ENCODE measurements around the gene TPSD1.
"Not testable (repeated sequence)": the region's sequence is repeated elsewhere in the genome, so short reads cannot be mapped to it uniquely, and the experiment has no call there.

The TPSD1 gene

DNA sequence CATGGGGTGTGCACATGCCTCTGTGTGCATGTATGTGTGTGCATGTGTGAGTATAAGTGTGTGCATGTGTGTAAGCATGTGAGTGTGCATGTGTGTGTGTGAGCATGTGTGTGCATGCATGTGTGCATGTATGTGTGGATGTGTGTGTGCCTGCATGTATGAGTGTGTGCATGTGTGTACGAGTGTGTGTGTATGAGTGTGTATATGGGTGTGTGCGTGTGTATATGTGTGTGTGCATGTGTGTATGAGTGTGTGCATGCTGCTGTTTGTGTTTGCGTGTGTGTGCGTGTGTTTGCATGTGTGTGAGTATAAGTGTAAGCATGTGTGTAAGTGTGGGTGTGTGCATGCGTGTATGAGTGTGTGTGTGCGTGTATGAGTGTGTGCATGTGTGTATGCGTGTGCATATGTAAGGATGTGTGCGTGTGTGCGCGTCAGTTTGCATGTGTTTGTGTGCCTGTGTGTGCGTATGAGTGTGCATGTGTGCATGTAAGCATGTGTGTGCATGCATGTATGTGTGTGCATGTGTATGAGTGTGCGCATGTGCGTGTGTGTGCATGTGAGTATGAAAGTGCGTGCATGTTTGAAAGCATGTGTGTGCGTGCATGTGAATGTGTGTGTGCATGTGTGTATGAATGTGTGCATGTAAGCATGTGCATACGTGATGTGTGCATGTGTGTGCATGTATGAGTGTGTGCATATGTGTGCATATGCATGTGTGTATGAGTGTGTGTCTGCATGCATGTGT is 8.6 kb downstream of the TPSD1 start:
- DNase-seq: no peak

DNA sequence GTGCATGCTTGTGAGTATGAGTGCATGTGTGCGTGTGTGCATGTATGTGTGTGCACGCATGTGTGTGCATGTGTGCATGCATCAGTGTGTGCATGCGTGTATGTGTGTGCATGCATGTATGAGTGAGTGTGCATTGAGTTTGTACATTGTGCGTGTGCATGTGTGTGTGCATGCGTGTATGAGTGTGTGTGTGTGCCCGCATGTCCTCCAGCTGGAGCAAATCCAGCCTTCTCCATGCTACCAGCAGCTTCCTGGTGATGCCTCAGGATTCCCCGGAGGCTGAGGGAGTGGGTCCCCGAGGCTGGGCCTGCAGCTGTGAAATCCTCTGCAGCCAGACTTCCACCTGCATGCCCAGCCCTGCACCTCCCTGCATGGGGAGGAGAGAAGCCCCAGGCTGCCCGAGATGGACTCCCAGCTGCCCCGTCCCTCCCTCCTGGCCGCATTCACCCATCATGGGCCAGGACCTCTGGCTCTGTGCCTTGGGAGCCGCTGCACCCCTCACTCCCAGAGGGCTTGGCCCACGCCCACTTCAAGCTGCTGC is 9.3 kb downstream of the TPSD1 start:
- no peak for DNase-seq

DNA sequence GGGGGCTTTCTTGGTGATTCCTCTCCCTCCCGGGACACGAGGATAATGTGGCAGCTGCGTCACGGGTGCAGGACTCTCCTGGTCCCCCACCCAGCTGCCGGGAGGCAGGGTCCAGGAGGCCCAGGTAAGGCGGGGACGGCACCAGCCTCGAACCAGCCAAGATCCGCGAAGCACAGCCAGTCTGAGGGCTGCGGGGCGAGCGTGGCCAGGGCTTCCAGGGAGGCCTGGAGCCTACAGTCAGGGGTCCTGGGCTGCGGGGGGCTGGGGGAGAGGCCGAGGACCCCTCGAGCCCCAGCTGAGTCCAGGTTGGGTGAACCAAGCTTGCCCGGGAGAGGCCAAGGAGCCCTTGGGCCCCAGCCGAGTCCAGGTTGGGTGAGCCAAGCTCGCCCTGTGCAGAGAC is 10.0 kb downstream of the TPSD1 start:
- no peak for DNase-seq

DNA sequence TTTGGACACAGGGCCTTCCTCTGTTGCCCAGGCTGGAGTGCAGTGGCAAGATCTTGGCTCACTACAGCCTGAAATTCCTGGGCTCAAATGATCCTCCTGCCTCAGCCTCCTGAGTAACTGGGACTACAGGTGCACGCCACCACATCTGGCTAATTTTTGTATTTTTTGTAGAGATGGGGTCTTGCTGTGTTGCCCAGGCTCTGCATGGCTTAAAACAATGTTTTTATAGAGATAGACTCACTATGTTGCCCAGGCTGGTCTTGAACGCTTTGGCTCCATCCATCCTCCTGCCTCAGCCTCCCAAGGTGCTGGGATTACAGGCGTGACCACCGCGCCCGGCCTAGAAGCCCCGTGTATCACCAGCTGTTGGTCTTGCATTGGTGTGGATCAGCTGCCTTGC is 13.5 kb downstream of the TPSD1 start:
- not testable (repeated sequence) for DNase-seq

DNA sequence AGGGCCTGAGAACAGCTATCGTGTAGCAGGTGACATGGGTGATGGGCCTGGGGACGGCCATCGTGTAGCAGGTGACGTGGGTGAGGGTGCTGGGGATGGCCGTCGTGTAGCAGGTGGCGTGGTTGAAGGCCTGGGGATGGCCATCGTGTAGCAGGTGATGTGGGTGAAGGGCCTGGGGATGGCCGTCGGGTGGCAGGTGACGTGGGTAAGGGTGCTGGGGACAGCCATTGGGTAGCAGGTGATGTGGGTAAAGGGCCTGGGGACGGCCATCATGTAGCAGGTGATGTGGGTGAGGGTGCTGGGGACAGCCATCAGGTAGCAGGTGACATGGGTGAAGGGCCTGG is 15.5 kb downstream of the TPSD1 start:
- DNase-seq: no peak

DNA sequence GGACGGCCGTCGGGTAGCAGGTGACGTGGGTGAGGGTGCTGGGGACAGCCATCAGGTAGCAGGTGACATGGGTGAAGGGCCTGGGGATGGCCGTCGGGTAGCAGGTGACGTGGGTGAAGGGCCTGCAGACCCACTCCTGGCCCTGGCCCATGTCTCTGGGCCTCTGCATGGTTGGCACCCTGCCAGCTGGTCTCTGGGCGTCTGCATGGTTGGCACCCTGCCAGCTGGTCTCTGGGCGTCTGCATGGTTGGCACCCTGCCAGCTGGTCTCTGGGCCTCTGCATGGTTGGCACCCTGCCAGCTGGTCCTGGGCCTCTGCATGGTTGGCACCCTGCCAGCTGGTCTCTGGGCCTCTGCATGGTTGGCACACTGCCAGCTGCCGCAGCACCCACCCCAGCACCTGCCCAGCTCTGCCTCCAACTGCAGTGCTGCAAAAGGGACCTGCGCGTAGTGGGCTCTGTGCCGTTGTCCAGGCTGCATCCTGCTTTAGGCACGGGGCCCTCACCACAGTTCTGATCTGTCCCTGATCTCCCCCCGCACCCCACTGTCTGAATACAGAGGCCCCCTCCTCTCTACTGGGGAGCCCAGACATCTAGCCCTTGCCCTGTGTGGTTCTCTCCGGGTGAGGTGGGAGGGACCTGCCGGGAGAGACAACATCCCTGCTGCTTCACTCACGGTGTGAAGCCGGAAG is 16.0 kb downstream of the TPSD1 start:
- DNase-seq: not testable (repeated sequence)

DNA sequence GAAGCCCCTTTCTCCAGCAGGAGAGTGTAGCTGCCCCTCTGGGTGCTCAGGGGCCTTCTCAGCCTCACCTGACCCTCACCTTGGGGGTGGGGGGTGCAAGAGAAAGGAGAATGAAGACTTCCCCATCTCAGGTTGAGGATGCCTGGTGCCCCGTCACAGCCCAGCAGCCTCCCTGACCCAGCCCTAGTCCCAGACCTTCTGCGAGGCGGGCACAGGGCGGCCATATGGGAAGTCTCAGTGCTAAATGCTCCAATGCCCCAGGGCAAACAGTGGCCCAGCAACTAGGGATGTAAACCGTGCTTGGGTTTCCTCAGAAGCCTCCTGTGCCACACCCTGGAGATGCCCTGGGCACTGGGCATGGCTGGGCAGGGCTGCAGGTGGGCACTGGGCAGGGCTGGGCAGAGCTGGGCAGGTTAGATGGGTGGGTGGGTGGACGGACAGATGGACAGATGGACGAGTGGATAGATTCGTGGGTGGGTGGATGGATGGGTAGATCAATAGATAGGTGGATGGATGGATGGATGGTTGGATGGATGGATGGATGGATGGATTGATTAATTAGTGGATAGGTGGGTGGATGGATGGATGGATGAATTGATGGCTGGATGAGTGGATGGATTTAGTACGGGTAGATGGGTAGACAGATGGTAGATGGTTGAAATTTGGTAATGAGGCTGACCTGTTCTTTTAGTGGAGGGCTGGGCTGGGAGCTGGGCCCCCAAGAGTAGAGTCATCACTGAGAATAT is 16.8 kb downstream of the TPSD1 start:
- DNase-seq: no peak

DNA sequence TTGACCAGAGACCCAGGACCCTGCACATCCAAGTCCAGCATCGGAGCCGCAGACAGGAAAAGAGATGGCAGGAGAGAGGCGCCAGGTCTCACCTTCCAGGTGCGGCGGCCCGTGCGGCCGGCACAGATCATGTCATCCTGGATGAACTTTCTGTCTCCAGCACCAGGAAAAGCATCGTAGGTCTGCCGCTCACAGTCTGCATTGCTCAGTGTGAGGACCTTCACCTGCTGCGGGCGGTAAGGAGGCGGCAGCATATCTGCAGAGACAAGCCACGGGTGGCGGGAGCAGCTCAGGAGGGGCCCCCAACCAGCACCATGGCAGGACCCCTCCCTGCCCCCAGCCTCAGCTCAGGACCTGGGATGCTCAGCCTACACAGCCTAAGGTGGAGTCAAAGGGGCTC is 17.9 kb downstream of the TPSD1 start:
- DNase-seq: no peak

DNA sequence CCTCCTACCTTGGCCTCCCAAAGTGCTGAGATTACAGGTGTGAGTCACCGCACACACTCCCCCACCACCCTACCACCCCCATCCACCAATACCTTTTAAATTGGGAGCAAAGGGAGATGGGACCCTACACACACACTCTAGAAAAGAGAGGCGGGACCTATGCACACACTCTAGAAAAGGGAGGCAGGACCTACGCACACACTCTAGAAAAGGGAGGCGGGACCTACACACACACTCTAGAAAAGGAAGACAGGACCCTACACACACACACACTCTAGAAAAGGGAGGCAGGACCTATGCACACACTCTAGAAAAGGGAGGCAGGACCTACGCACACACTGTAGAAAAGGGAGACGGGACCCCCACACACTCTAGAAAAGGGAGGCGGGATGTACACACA is 18.9 kb downstream of the TPSD1 start:
- DNase-seq: no peak

DNA sequence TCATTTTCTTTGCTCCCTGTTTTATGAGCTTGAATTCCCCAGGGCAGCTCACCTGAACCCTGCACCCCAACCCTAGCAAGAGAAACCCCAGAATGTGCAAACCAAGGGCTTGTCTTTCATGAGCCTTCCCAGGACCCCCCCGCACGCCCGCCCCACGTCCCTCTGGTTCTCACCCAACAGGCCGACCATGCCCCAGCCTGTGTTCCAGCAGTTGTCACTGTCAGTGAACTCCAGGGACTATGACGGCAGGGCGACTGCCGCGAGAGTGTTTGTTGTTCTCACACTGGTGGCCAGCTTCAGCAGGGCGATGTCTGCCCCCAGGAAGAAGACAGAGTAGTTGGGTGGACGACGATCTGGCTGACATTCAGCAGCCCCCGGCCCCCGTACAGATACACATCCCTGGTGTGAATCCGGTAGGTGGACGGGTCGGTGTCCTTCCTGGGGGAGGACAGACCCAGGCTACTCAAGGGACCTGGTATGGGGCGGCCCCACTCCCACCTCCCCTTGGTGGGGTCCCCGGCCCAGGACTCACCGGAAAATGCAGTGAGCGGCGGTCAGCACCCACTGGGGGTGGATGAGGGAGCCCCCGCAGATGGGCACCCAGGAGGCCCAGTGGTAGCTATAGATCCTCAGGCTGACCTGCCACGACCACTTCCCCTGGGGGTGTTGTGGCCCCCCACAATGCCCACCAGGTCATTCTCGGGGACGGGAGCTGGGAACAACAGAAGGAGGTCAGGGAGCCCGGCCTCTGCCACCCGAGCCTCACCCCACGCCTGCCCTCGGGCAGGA is 20.1 kb downstream of the TPSD1 start:
- DNase-seq: no peak

DNA sequence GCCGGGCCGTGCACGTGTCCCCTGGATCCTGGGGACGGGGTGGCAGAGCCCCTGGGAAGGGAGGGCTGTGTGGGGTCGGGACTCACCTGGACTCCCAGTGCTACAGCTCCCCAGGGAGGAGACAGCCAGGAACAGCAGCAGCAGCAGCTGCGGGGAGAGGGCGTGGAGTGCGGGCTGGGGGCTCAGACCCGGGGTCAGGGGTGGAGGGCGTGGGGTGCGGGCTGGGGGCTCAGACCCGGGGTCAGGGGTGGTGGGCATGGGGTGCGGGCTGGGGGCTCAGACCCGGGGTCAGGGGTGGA is 20.7 kb downstream of the TPSD1 start:
- no peak for DNase-seq

DNA sequence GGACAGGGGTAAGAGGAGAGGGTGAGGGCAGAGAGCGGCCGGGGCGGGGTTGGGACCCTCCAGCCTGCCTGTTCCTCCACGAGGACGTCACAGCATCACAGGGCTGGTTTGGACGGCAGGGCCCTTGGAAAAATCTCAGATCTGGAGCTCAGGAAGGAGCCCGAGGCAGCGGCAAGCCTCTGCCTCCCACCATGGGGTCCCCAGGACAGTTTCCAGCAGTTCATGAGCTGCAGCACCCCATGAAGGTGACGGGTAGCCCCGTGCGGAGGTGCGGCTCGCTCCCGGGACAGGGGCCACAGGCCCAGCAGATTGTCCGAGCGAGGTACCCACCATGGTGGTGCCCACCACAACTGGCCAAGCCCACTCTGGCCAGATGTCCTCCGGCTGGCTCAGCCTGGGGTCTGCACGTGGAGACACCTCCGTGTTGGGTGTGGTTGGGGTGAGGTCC is 21.3 kb downstream of the TPSD1 start:
- DNase-seq: no peak

DNA sequence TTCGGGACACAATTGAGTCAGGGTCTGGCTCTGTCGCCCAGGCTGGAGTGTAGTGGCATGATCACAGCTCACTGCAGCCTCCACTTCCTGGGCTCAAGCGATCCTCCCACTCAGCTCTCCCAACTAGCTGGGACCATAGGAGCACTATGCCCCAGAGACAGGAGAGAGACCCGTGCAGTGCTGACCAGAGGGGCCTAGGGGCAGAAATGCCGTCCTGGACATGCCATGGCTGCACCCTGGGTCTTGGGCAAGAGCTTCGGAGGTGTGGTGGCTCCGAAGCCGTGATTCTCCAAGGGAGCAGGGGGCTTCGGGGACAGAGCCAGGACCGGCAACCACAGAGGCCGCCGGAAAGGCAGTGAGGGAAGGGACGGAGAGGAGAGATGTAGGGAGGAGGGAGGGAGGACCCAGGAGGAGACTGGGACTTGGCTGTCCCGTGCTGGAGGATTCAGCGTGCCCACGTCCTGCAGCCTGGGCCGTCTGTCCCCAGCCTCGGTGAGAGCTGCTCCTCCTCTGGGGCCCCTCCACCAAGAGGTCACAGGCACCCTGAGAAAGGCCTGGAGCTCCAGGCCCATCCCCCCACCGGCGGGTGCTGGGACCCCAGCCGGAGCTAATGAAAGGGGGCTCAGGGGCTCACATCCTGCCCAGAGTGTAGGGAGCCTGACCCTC is 21.9 kb downstream of the TPSD1 start:
- no peak for DNase-seq

DNA sequence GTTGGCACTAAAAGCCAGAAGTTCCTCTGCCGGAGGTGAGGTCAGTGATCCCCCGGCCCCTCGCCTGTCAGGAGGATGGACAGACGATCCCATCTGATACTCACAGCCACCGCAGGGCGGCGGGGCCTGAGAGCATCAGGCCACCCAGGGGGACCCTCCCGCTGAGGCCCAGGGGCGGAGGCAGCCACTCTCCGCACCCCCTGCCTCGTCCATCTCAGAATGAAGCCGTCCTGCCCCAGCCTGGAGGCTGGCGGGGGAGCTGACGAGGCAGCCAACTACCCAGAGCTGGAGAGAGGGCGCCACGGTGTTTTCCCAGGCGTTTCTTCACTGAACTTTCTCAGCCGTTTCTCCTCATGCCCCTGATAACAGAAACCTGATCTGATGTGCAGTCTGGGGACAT is 22.6 kb downstream of the TPSD1 start:
- no peak for DNase-seq

DNA sequence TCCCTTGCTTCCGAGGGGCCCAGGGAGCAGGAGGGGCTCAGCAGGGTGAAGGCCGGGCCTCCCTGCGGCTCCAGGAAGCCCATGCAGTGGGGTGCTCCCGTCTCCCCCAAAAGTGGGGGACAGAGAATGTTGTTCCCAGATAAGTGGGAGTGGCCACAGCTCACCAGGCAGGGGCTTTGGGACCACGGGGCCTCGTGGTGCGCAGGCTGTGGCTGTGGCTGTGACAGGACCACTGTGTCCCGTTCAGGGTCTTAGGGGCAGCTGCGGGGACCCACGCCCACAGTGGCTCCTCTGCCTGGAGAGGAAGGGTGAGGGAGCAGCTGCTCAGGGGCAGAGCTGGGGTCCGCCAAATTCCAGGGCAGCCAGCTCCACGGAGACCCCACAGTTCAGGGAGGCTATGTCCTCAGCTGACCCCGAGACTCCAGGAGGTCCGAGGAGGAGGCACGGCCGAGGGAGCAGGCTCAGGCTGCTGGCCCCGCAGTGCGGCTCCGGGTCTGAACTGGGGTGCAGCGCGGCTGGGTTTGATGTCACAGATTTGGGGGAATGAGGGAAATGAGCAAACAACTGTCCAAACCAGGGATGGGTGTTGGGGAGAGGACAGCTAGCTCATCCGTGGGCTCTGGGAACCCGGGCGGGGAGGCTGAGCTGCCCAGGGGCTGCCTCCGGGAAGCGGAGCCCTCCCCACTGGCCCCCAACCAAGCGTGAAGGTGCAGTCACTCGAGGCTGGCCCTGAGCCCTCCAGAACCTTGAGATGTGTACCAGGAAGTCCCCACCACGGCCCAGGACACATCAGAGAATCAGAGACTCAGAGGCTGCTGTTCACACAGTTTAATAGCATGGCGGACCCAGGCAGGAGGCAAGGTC is 23.4 kb downstream of the TPSD1 start:
- no peak for DNase-seq

DNA sequence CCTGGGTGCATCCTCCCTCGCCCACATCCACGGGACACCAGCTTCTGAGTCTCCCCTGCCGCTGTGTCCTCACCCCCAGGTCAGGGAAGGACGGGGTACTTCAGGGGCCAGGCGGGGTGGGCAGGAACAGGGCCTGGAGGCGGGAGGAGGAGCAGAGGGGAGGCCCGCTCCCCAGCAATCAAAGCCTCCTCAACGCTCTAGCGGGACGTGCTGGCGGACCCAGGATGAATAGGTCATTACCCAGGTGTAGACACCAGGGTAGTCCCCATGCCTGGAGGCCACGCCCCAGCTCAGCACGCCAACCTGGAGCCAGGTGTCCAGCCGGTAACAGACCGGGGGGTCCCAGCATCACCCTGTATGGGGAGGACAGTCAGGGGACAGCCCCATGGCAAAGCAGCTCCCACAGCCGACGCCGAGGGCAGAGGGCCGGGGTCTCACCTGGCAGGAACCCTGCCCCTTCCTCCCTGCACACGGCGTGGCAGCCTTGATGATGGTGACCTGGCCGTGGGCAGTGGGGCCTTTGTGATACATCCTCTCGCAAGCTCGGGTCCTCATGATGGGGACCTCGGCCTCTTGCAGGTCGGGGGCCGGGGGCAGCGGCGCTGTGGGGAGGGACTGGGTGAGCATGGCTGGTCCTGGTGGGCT is 24.2 kb downstream of the TPSD1 start:
- DNase-seq: no peak

DNA sequence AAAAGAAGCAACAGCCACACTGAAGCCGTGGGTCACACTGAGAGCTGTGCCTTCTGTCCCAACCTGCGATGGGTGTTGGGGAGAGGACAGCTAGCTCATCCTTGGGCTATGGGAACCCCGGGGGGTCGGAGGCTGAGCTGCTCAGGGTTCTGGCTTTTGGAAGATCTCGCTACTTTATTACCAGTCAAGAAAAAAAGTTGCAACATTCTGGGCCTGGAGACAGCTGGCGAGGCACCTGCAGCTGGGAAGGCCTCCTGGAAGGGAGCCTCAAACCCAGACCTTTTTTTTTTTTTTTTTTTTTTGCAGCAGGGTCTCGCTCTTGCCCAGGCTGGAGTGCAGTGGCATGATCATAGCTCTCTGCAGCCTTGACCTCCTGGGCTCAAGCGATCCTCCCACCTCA is 24.9 kb downstream of the TPSD1 start:
- no peak for DNase-seq

DNA sequence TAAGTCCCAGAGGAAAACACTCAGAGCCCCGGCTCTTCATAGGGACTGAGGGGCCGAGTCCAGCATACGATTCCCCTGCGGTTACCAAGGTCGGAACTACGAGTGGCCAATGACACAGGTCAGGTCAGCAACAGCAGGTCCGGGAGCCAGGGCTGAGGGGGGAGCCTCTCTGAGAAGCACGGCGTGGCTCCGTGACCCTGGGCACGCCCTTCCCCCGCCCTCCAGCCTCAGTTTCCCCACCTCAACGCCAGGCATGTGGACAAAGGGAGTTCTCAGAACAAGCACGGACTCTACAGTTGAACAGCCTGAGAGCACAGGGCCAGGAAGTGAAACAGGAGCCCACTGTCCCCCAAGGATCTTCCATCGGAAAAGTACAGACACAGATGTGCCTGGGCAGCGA is 25.6 kb downstream of the TPSD1 start:
- DNase-seq: no peak

DNA sequence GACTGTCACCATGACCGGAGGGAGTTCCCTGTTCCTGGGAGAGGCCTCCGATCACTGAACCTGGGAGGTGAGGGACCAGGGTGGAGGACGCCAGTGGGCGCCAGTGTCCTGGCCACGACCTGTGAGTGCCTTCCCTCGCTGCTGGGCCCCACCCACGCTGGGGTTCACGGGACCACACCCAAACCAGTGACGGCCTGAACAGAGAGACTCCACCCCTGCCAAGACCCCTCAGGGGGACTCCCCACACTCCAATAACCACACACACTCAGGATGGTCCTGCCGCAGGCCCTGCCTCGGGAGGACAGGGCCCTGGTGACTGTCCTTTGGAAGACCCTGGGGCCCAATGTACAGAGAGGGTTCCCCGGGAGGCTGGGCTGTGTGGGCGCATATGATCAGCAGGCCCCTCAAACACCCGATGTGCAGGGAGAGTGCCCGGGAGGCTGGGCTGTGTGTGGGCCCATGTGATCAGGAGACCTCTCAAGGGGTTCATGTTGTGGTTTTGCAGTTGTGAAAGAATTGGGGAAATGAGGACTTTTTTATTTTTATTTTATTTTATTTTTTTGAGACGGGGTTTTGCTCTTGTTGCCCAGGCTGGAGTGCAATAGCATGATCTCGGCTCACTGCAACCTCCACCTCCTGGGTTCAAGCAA is 26.6 kb downstream of the TPSD1 start:
- no peak for DNase-seq

DNA sequence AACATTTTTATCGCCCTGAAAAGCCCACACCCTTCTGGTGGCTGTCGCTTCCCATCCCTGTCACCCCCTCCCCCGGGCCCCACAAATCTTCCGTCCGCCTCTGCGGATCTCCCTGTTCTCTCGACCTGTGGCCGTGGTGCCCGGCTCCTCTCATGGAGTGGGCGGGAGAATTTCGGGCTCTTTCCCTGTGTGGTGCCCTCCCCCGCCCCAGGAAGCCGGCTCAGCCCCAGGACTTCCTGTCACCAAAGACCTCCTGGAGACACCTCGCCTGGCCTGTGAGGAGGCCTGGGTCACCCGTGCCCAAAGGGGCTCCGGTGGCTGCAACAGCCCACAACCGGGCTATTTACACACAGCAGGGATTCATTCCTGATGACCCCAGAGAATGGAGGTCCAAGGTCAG is 27.4 kb downstream of the TPSD1 start:
- DNase-seq: no peak
